Raji (cell line): ENCODE data around the gene ANKRD27.

Source experiments
- POLR2A ChIP-seq: IDR thresholded peaks from 2 replicates; pipeline ENCODE4 v1.6.1; 2011; ENCODE audit warnings: low read depth, low read length, control low read depth; ENCODE audit not compliant: insufficient read depth

Gene ANKRD27

GRCh38 chr19:32626969-32627368 lies 48.0 kb downstream of the ANKRD27 start:
- no peak for TF ChIP-seq POLR2A

GRCh38 chr19:32624410-32624809 lies 50.6 kb downstream of the ANKRD27 start:
- no peak for TF ChIP-seq POLR2A

- no peak for TF ChIP-seq POLR2A
These were observed 53.0 kb downstream of the ANKRD27 start for GRCh38 chr19:32622002-32622401.

GRCh38 chr19:32619051-32619685 lies 55.8 kb downstream of the ANKRD27 start:
- TF ChIP-seq POLR2A = no peak

- TF ChIP-seq POLR2A = no peak
These were observed 59.4 kb downstream of the ANKRD27 start for GRCh38 chr19:32615569-32615968.

- TF ChIP-seq POLR2A = no peak
These were observed 60.1 kb downstream of the ANKRD27 start for GRCh38 chr19:32614916-32615315.

GRCh38 chr19:32613008-32613407 lies 62.0 kb downstream of the ANKRD27 start:
- TF ChIP-seq POLR2A = no peak

GRCh38 chr19:32611161-32611560 lies 63.8 kb downstream of the ANKRD27 start:
- no peak for TF ChIP-seq POLR2A

- TF ChIP-seq POLR2A = no peak
These were observed 67.5 kb downstream of the ANKRD27 start for GRCh38 chr19:32607479-32607878.

GRCh38 chr19:32606289-32606688 lies 68.7 kb downstream of the ANKRD27 start:
- no peak for TF ChIP-seq POLR2A

- no peak for TF ChIP-seq POLR2A
These were observed 69.4 kb downstream of the ANKRD27 start for GRCh38 chr19:32605544-32605943.

- TF ChIP-seq POLR2A = no peak
These were observed 71.0 kb downstream of the ANKRD27 start for GRCh38 chr19:32603961-32604360.

GRCh38 chr19:32599736-32600157 lies 75.2 kb downstream of the ANKRD27 start:
- no peak for TF ChIP-seq POLR2A

- TF ChIP-seq POLR2A = no peak
These were observed 75.7 kb downstream of the ANKRD27 start for GRCh38 chr19:32599258-32599657.

GRCh38 chr19:32598022-32598421 lies 77.0 kb downstream of the ANKRD27 start:
- no peak for TF ChIP-seq POLR2A

- TF ChIP-seq POLR2A = no peak
These were observed 79.5 kb downstream of the ANKRD27 start for GRCh38 chr19:32595491-32595890.

- TF ChIP-seq POLR2A = no peak
These were observed 81.0 kb downstream of the ANKRD27 start for GRCh38 chr19:32594021-32594420.
